GM19324 (cell line): Measurements from ENCODE around the gene PLP2.
"Not testable (repeated sequence)": the region's sequence is repeated elsewhere in the genome, so short reads cannot be mapped to it uniquely, and the experiment has no call there.

Source experiments
- ATAC-seq: cut with Tn5 transposase; IDR thresholded peaks from one replicate; pipeline ENCODE4 v1.9.1; 2021; ENCODE audit warnings: mild to moderate bottlenecking, moderate library complexity; ENCODE audit not compliant: unreplicated experiment, low FRiP score

The PLP2 gene

GRCh38 chrX:49162620-49163019 is 9.1 kb upstream of the PLP2 start, which contains the start of gene MAGIX:
MAGIX (plus strand) TSS chrX:49162758; CDS start chrX:49162890, 132 bp downstream.
- ATAC-seq = no peak

- ATAC-seq = no peak
Observed at GRCh38 chrX:49163555-49164419, 7.9 kb upstream of the PLP2 start.

GRCh38 chrX:49164589-49165360 is 6.9 kb upstream of the PLP2 start:
- no peak for ATAC-seq

- ATAC-seq = peak; percentile 41
Observed at GRCh38 chrX:49165901-49166881, 5.5 kb upstream of the PLP2 start.

GRCh38 chrX:49166914-49167739 is 4.6 kb upstream of the PLP2 start:
- ATAC-seq = no peak

- ATAC-seq = no peak
Observed at GRCh38 chrX:49167740-49168108, 4.0 kb upstream of the PLP2 start.

GRCh38 chrX:49172280-49172780 is 632 bp downstream of the PLP2 start:
- peak; percentile 69 for ATAC-seq

GRCh38 chrX:49173544-49173943 is 1.8 kb downstream of the PLP2 start:
- ATAC-seq = not testable (repeated sequence)

- ATAC-seq = no peak
Observed at GRCh38 chrX:49174723-49175122, 3.0 kb downstream of the PLP2 start.

GRCh38 chrX:49175435-49176274 is 4.0 kb downstream of the PLP2 start:
- ATAC-seq = no peak

GRCh38 chrX:49176421-49177326 is 5.0 kb downstream of the PLP2 start:
- ATAC-seq = no peak

- no peak for ATAC-seq
Observed at GRCh38 chrX:49177338-49177833, 5.7 kb downstream of the PLP2 start.

GRCh38 chrX:49177873-49178480 is 6.3 kb downstream of the PLP2 start:
- ATAC-seq = no peak

GRCh38 chrX:49178537-49178936 is 6.8 kb downstream of the PLP2 start:
- ATAC-seq = no peak

- ATAC-seq = no peak
Observed at GRCh38 chrX:49179358-49179757, 7.7 kb downstream of the PLP2 start.

GRCh38 chrX:49183701-49184281 is 12.1 kb downstream of the PLP2 start:
- no peak for ATAC-seq
